Measurements from ENCODE around the gene GLIPR1L1. TPM values are rescaled to one million over a fixed set of nuclear protein-coding genes. Genes with fewer than 3 reads are reported as not detected.

GLIPR1L1 gene
- total RNA-seq, 5 donors from 2014 or later (not counting 1 experiment from before 2014, with no cell fraction given), result not detected

DNA sequence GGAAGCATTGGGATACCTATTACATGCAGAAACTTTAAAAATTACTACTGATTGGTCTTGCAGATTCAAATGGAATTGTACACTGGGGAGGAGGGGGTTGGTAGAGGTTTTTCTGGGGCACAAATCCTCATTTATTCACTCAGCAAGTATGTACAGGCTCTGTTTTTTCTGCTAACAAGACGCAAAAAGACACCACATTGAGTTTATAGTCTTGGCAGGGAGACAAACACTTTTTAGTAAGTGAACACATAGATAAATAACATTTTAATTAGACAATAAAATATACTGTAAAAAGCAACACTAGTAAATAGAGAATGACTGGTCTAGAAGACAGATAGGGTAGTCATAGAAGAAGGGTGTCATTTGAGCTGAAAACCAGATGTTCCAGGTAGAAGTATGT, 80.2 kb downstream of the GLIPR1L1 start:
- no peak overlapping the region for H3K27ac ChIP-seq (ENCODE audit: low read length)
- H3K4me1 ChIP-seq (ENCODE audit: control insufficient read depth in 1 of 2, extremely low read depth in 1 of 2, insufficient read depth in 2 of 2, low read length in 2 of 2), result no peaks in the 10 kb centered on the region
- no peaks in the 10 kb centered on the region for H3K27me3 ChIP-seq (replicated peaks in 1 of 2; ENCODE audit: control insufficient read depth in 2 of 2, extremely low read depth in 1 of 2, insufficient read depth in 2 of 2, low read length in 1 of 2)
- Mint-ChIP-seq H3K36me3 (no peaks in the 10 kb centered on the region), H3K9me3 (no peaks in the 10 kb centered on the region), H3K27me3 (peaks cover 0 to 3% of the 10 kb centered on the region in 2 donors), H3K27ac (no peak overlapping the region), H3K4me3 (no peak overlapping the region), H3K4me1 (no peaks in the 10 kb centered on the region)
- POLR2A ChIA-PET, result no interaction called here
- H3K9me3 ChIP-seq, result no peaks in the 10 kb centered on the region
- DNase-seq, result no peak
- no peak for ATAC-seq (replicated peaks in 1 of 4)
- H3K4me3 ChIP-seq (ENCODE audit: control insufficient read depth in 1 of 2, extremely low read depth in 1 of 2, low read length in 1 of 2), result no peak overlapping the region
- H3K36me3 ChIP-seq (ENCODE audit: control insufficient read depth in 2 of 2, extremely low read depth in 1 of 2, insufficient read depth in 1 of 2, low read length in 1 of 2), result no peaks in the 10 kb centered on the region
- no CpG with 5 or more reads among the region's 1 CpG for WGBS (ENCODE audit: insufficient coverage)
- CTCF ChIA-PET, result interaction anchor here in 1 of 2 donors (0.6 kb wide), 1 partner anchor 520 kb away, joined by 6 read pairs; no protein-coding TSS in a partner anchor

DNA sequence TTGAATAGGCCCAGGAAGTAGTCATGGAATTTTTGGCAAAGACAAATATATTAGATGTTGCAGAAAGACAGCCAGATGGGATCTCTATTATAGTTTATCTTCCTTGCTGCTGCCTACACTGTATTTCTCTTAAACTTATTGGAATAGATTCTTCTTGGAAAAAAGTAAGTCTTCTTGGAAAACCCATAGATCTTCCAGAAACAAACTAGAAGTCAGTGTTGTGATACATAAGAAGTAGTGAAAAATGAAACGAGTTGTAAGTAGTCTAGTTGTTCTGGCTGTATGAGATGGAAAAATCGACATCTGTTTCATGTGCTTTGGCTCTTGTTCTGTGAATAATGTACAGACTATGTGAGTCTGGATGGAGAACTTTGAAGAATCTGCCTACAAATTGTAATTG, 85.4 kb downstream of the GLIPR1L1 start:
- Mint-ChIP-seq H3K4me3 (no peak overlapping the region), H3K4me1 (no peaks in the 10 kb centered on the region), H3K9me3 (peaks cover 0 to 2% (median 2%) of the 10 kb centered on the region in 3 donors), H3K27me3 (no peaks in the 10 kb centered on the region), H3K27ac (no peak overlapping the region), H3K36me3 (no peaks in the 10 kb centered on the region)
- CTCF ChIA-PET, result no interaction called here
- no peaks in the 10 kb centered on the region for H3K9me3 ChIP-seq
- POLR2A ChIA-PET, result no interaction called here
- ATAC-seq (replicated peaks in 1 of 4) (no peak), DNase-seq (no peak)
- no peaks in the 10 kb centered on the region for H3K27me3 ChIP-seq (replicated peaks in 1 of 2; ENCODE audit: control insufficient read depth in 2 of 2, extremely low read depth in 1 of 2, insufficient read depth in 2 of 2, low read length in 1 of 2)
- no peaks in the 10 kb centered on the region for H3K4me1 ChIP-seq (ENCODE audit: control insufficient read depth in 1 of 2, extremely low read depth in 1 of 2, insufficient read depth in 2 of 2, low read length in 2 of 2)
- WGBS (ENCODE audit: insufficient coverage), result 69% methylated on average over 2 of the region's 2 CpGs
- no peaks in the 10 kb centered on the region for H3K36me3 ChIP-seq (ENCODE audit: control insufficient read depth in 2 of 2, extremely low read depth in 1 of 2, insufficient read depth in 1 of 2, low read length in 1 of 2)
- no peak overlapping the region for H3K4me3 ChIP-seq (ENCODE audit: control insufficient read depth in 1 of 2, extremely low read depth in 1 of 2, low read length in 1 of 2)
- H3K27ac ChIP-seq (ENCODE audit: low read length), result no peak overlapping the region

Other genes with a start within 250 kb of the GLIPR1L1 start
- not detected for gene KCNC2, start 124.8 kb upstream of the GLIPR1L1 start, total RNA-seq
- gene CAPS2, start 4.3 kb upstream of the GLIPR1L1 start, total RNA-seq, result 1 to 10 TPM; 2.4 to 4.7 (median 4.4) TPM
- gene GLIPR1L2, start 56.4 kb downstream of the GLIPR1L1 start, total RNA-seq, result 1 to 10 TPM in 2 of 5 donors, under 1 TPM in 3; 0.51 to 2.9 (median 0.72) TPM
- 100 to 1,000 TPM in 1 of 5 donors, 10 to 100 TPM in 4; 42.9 to 102 (median 53.5) TPM for gene GLIPR1, start 146.1 kb downstream of the GLIPR1L1 start, total RNA-seq
- gene KRR1, start 176.9 kb downstream of the GLIPR1L1 start, total RNA-seq, result 100 to 1,000 TPM in 2 of 5 donors, 10 to 100 TPM in 3; 53.7 to 122 (median 66.5) TPM